KMS-11 (cell line): Measurements from ENCODE around the gene NMB.

Experiments used
- H2AFZ ChIP-seq: fragments of 200-600 bp; sonication (generic); 2 replicates; pipeline ENCODE4 v1.6.1; 2016; ENCODE audit warnings: antibody characterized with exemption, mixed run types, low read depth
- H3K27ac ChIP-seq: fragments of 200-600 bp; sonication (generic); 2 replicates; pipeline ENCODE4 v1.6.1; 2016; ENCODE audit warnings: mild to moderate bottlenecking, mixed run types
- H3K27me3 ChIP-seq: fragments of 200-600 bp; sonication (generic); 2 replicates; pipeline ENCODE4 v1.6.1; 2017; ENCODE audit warnings: mild to moderate bottlenecking, low read depth, mixed run types, moderate library complexity; ENCODE audit not compliant: insufficient read depth
- H3K36me3 ChIP-seq: fragments of 200-600 bp; sonication (generic); 2 replicates; pipeline ENCODE4 v1.6.1; 2017; ENCODE audit warnings: mild to moderate bottlenecking, mixed run types; ENCODE audit not compliant: insufficient read depth
- H3K4me1 ChIP-seq: fragments of 200-600 bp; sonication (generic); 2 replicates; pipeline ENCODE4 v1.6.1; 2016; ENCODE audit warnings: mild to moderate bottlenecking, low read depth, mixed run types; ENCODE audit not compliant: poor library complexity, severe bottlenecking
- H3K4me2 ChIP-seq: fragments of 200-600 bp; sonication (generic); 2 replicates; pipeline ENCODE4 v1.7.0; 2016; ENCODE audit warnings: mild to moderate bottlenecking, mixed run types
- H3K4me3 ChIP-seq: fragments of 200-600 bp; sonication (generic); IDR thresholded peaks from 2 replicates; pipeline ENCODE4 v1.6.1; 2017; ENCODE audit warnings: low read depth, low read length, mixed read lengths; ENCODE audit not compliant: insufficient read depth
- H3K79me2 ChIP-seq: fragments of 200-600 bp; sonication (generic); 2 replicates; pipeline ENCODE4 v1.6.1; 2016; ENCODE audit warnings: low read depth, mixed run types; ENCODE audit not compliant: insufficient read depth
- H3K9ac ChIP-seq: fragments of 200-600 bp; sonication (generic); 2 replicates; pipeline ENCODE4 v1.6.1; 2016; ENCODE audit warnings: mild to moderate bottlenecking, mixed run types
- H4K20me1 ChIP-seq: fragments of 200-600 bp; sonication (generic); 2 replicates; pipeline ENCODE4 v1.6.1; 2016; ENCODE audit warnings: mild to moderate bottlenecking, mixed run types; ENCODE audit not compliant: insufficient read depth
- CTCF ChIP-seq: fragments of 200-600 bp; sonication (generic); conservative IDR thresholded peaks from 2 replicates; pipeline ENCODE4 v1.6.1; 2017; ENCODE audit warnings: low read depth, mild to moderate bottlenecking, antibody characterized with exemption, low read length, moderate library complexity, mixed read lengths

The NMB gene

GRCh38 chr15:84654689-84655453, 3.1 kb downstream of the NMB start:
- Histone ChIP-seq H3K27me3 (no peaks in the 10 kb centered on the region), H3K79me2 (peaks cover 15% of the 10 kb centered on the region; the same call in 1 of the 2 replicates), H3K4me1 (peaks cover 45% of the 10 kb centered on the region), H2AFZ (peak overlapping the region; percentile 79), H3K4me2 (peak overlapping the region; percentile 87), H3K9ac (peak overlapping the region; percentile 72; the same call in 1 of the 2 replicates), H3K36me3 (no peaks in the 10 kb centered on the region; the same call in 1 of the 2 replicates), H3K27ac (peak overlapping the region; percentile 36), H3K4me3 (no peak overlapping the region), H4K20me1 (no peaks in the 10 kb centered on the region)
- peak; percentile 74 for TF ChIP-seq CTCF

- Histone ChIP-seq H3K4me1 (peaks cover 38% of the 10 kb centered on the region), H4K20me1 (no peaks in the 10 kb centered on the region), H2AFZ (peak within 1 kb of the TSS; percentile 79), H3K9ac (peak within 1 kb of the TSS; percentile 72), H3K4me2 (peak within 1 kb of the TSS; percentile 87), H3K79me2 (peaks cover 15% of the 10 kb centered on the region; the same call in 1 of the 2 replicates), H3K4me3 (no peak within 1 kb of the TSS), H3K27ac (peak within 1 kb of the TSS; percentile 36), H3K36me3 (no peaks in the 10 kb centered on the region; the same call in 1 of the 2 replicates), H3K27me3 (no peaks in the 10 kb centered on the region)
- TF ChIP-seq CTCF, result no peak
These were observed 3.9 kb downstream of the NMB start, which contains the start of gene WDR73 for GRCh38 chr15:84653910-84654688. WDR73 (minus strand) TSS chr15:84654283; CDS start chr15:84654274, 9 bp downstream.

GRCh38 chr15:84653584-84653909, 4.5 kb downstream of the NMB start:
- no peaks in the 10 kb centered on the region for H3K27me3 ChIP-seq
- H3K4me1 ChIP-seq, result peaks cover 32% of the 10 kb centered on the region
- H3K4me2 ChIP-seq, result peak overlapping the region; percentile 87
- TF ChIP-seq CTCF, result no peak
- H3K36me3 ChIP-seq, result no peaks in the 10 kb centered on the region; the same call in 1 of the 2 replicates
- peak overlapping the region; percentile 79 for H2AFZ ChIP-seq
- no peak overlapping the region for H3K4me3 ChIP-seq
- H3K79me2 ChIP-seq, result peaks cover 15% of the 10 kb centered on the region; the same call in 1 of the 2 replicates
- no peaks in the 10 kb centered on the region for H4K20me1 ChIP-seq
- H3K9ac ChIP-seq, result peak overlapping the region; percentile 72
- peak overlapping the region; percentile 36 for H3K27ac ChIP-seq

- Histone ChIP-seq H3K36me3 (no peaks in the 10 kb centered on the region; the same call in 1 of the 2 replicates), H3K79me2 (peaks cover 15% of the 10 kb centered on the region; the same call in 1 of the 2 replicates), H3K9ac (no peak overlapping the region), H4K20me1 (no peaks in the 10 kb centered on the region), H3K4me3 (no peak overlapping the region), H3K4me2 (no peak overlapping the region), H3K27ac (no peak overlapping the region), H3K4me1 (peaks cover 12% of the 10 kb centered on the region), H2AFZ (no peak overlapping the region), H3K27me3 (no peaks in the 10 kb centered on the region)
- no peak for TF ChIP-seq CTCF
These were observed 8.3 kb downstream of the NMB start for GRCh38 chr15:84649706-84650105.
